NCI-H2029 (cell line): ENCODE measurements around the gene SYS1.
A peak's percentile ranks its signal among the peaks of the same experiment; 100 is the strongest.

Source experiments
- DNase-seq: peaks from one replicate; lab custom pipeline; 2025; lab: John Stamatoyannopoulos, UW

Gene SYS1

GRCh38 chr20:45355209-45356084 lies 7.5 kb upstream of the SYS1 start:
- DNase-seq, result no peak

DNA sequence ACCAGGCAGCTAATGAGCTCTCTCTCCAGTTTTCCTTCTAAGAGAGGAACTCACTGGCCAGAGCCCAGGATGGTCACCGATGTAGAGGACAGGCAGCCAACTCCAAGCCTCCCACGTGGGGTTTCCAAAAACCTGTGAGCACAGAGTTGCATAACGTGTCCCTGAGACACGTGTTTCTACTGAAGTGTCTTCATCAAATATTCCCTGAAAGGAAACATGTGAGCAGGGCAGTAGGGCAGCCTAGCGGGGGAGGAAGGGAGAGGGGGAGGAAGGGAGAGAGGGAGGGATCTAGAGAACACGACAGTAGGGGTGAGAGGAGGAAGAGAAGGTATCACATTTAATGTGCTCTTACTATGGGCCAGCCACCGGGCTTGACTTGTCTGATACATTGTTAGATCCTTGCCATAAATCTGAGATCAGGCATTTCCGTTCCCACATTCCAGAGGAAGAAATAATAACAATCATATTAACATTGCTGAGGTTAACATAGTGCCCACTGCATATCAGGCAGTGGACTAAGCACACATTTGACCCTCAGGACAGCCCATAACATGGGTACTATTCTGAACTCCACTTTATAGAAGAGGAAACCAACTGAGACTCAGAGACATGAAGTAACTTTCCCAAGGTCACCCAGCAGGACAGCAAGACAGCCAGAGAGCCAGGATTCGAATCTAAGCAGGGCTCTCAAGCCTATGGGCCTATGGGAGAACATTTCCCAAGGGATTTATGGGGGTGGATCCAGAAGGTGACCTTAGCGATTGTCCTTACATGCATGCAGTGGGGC lies 4.5 kb upstream of the SYS1 start:
- DNase-seq, result peak; percentile 91

DNA sequence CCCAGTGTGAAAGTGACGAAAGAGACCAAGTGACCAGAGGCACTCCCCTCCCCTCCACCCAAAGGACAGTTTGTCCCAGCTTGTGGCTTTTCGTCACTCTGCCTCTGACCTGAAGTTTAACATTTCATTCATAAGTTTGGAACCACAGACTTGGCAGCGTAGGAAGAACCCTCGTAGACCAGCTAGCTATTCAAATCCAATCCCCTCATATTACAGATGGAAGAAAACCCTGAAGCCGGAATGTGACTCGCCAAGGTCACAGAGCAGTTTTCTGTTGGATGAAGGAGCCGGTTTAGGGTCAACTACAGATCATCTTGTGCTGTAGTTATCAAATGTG lies 3.9 kb upstream of the SYS1 start:
- no peak for DNase-seq

DNA sequence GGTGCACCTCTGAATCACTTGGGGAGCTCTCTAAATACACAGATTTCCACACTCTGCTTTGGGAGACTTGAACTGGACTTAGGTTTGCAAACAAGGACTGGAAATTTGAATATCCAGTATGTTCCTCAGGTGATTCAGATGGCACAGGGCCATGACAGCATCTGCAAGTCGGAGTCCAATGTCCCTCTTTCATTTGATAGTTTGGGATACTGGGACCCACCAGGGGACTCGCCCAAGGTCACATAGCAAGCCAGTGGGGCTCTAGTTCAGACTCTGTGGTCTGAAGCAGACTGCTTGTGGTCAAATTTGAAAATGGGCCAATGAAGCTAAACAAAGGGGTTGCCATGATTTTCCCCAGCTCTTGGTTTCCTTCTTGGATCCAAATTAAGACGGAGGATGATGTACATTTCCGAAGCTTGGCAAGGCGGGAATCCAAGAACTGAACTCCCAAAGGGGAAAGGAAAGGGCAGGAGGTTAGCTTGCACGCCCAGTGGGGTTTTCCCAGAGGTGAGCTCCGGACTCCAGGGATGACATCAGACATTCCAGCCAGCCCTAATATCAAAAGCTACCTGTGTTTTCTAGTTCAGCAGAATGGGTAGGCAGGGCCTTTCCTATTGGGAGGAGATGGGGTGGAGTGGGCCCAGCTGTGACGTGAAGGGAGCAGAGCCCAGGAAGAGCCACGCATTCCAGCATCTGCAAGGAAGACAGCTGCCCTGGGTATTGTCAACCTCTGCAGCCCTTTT lies 3.4 kb upstream of the SYS1 start:
- no peak for DNase-seq

DNA sequence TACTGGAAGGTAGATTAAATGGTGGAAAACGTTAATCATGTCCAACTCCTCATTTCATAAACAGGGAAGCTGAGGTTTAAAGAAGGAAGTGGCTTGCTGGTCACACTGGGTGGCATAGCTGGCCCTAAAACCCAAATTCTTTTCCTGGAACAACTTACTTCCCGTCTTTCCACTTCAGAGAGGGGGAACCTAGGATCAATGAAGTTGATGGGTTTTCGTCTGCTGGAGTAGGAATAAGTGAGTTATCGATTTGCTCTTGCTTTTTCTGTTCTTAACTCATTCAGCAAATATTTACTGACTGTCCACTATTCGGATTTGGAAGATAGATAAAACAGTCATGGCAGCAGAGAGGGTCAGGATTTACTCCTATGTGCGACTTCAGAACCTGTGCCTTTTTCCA lies 1.2 kb upstream of the SYS1 start:
- no peak for DNase-seq

GRCh38 chr20:45363611-45364492 lies 896 bp downstream of the SYS1 start:
- DNase-seq, result no peak

DNA sequence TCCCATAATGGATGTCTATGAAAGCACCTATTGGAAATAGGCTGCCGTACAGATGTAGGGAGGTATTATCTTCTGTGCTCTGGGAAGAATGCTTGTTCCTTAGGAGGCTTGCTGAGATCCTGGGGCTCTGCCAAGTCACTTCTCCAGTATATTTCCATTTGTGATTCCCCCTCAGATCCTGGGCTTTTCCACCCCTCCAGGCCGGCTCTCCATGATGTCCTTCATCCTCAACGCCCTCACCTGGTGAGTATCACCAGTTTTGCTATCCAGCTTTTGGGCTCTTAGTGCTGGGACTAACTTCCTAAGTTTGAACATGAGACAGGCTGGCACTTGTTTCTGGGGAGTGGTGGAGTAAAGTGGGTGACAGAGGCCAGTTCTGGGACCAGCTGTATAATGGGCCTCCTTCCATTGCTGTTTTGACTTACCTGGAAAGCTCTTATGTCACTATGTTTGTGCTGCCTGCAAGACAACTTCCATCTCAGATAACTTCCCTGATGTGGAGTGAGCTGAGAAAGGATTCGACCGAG lies 2.6 kb downstream of the SYS1 start:
- no peak for DNase-seq

DNA sequence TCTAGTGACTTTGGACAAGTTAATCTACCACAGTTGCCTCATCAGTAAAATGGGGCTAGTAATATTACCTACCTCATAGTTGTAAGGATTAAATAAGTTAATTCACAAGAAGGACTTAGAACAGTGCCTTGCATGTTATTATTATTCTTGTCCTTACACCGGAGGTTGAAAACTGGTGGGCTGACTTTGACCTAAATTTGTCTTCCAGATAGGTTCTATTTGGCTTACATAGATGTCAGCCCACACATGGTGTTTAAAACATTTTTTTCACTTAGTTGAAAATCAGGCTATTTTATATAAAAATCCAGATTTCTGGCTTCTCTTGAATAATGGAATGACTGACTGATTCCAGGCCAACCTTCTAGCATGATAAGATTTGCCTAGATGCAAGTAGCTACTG lies 3.2 kb downstream of the SYS1 start:
- no peak for DNase-seq

DNA sequence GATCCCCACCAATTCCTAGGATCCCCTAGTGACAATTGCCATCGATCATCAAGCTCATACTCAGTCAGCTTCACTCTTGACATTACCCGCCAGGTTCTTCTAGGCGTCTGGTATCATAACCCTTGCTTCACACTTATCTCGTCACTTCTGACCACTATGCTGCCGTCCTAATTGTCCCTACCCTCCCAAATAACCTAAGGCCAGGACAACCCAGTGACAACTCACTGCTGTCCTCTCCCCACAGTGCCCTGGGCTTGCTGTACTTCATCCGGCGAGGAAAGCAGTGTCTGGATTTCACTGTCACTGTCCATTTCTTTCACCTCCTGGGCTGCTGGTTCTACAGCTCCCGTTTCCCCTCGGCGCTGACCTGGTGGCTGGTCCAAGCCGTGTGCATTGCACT lies 3.7 kb downstream of the SYS1 start:
- DNase-seq, result no peak

DNA sequence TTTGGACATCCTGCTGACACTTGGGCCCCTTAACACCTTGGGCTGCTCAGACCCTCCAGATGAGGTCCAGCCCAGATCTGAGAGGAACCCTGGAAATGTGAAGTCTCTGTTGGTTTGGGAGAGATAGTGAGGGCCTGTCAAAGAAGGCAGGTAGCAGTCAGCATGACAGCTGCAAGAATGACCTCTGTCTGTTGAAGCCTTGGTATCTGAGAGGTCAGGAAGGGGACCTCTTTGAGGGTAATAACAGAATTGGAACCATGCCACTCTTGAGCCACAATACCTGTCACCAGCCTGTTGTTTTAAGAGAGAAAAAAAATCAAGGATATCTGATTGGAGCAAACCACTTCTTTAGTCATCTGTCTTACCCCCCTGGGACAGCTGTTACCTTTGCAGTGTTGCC lies 4.2 kb downstream of the SYS1 start:
- no peak for DNase-seq

- DNase-seq, result no peak
Measured at GRCh38 chr20:45368221-45368980, 5.4 kb downstream of the SYS1 start.

DNA sequence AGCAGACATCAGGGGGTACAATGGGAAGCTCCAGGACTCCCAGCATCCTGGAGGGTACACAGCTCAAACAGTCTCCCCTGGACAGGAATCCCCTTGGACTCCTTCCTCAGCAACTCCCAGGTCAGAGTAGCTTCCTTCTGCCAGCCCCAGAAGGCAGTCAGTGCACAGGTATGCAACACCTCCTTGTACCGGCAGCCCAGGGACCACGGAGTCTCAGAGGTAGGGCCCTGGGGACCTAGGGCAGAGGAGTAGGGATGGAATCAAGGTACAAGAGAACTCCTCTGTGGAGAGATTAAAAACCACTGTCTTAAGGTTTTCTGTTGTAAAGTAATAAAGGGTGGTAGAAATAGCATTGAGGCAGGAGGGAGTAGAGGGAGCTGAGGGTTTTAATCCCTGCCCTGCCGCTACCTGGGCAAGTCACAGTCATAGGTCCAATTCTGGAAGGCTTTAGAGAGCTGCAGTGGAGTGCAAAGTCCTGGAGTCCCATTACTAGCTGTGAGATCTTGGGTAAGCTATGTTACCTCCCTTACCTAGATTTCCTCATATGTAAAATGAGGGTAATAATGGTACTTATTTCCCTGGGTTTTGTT lies 7.7 kb downstream of the SYS1 start:
- no peak for DNase-seq

GRCh38 chr20:45372241-45372640 lies 9.3 kb downstream of the SYS1 start:
- no peak for DNase-seq

DNA sequence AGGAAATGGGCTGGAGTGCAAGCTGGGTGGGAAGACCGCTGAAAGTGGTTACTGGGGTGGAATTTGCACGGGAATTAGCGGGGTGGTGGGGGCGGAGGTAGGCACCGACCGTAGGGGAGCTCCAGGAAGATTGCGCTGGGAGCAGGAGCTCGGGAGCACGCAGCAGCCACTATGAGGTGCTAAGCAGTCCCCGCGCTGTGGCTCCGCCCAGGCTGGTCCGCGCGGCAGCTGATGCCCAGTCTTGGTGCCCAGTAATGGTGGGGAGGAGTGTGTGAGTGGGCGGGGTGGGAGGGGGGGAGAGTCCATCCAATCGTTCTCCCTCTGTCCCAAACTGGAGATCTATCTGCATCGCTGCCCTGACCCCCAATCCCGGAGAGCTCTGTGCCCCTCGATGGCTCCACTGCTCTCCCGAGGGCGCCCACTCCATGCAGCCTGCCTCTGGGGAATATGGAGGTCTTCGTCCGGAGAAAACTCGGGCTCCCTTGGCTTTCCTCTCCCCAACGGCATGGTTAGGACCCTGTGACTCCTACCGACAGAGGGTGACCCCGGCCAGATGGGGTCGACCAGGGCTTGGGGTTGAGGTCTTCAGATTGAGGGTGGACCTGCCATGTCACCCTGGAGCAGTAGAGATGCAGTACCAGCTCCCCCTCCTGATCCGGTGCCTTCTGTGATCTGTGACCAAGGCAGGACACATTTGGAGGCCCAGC lies 9.8 kb downstream of the SYS1 start:
- no peak for DNase-seq

DNA sequence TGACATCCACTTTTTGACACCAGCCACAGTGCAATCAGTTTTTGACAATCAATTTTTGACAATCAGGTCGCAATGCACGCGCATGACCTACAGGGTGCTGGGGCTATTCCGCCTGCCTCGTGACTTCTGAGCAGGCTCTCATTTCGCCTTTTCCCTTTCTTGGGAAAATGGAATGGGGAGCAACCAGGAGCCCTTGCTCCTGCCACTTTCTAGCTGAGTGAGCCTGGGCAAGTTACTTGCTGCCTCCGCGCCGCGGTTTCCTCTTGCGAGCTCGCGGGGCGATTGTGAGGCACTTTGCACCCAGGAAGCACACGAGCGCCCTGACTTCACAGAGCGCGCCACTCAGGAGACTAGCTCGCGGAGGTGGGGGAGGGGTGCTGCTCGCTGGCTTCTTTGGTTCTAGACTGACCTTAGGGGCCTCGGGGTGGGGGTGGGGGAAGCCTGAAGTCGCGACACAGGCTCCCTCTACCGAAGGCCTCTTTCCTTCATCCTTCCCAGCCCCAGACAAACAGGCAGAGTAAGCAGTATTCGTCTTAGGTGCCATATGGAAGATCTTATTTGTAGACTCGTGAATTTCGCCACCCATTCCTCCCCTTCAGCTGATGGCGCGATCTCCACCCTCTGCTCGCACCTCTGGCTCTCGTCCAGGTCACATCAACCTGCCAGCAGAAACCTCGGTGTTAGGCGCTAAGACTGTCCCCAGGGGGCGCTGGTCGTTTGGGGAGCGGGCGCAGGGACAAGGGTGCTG lies 10.6 kb downstream of the SYS1 start:
- DNase-seq, result peak; percentile 83

- DNase-seq, result no peak
Measured at GRCh38 chr20:45374101-45374467, 11.1 kb downstream of the SYS1 start.

GRCh38 chr20:45374966-45375365 lies 12.0 kb downstream of the SYS1 start:
- no peak for DNase-seq

- no peak for DNase-seq
Measured at GRCh38 chr20:45377269-45377668, 14.3 kb downstream of the SYS1 start.

DNA sequence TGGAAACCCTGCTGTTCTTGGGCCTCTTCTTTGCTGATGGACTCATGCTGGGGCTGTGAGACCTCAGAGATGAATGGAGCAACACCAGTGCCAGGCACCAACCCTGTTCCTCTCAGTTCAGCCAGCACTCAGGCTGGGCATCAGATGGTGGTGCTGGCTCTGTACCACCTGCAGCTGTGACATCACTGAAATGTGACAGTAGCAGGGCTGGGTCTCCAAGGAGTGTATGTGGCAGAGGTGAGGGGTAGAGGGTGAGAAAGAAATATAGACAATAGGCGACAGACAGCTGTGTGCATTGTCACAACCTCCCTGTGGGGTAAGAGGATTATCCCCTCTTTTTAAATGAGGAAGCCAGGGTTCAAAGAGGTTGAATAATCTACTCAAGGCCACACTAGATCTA lies 15.2 kb downstream of the SYS1 start, which contains the start of gene TP53TG5:
Gene TP53TG5, minus strand, starts transcription at position 135 of the 400 bp plus-strand sequence. Its CDS starts 89 bp downstream, at position 46.
- no peak for DNase-seq
